ENCODE data around the gene IL17A. TPM values are rescaled to one million over a fixed set of nuclear protein-coding genes. Genes with fewer than 3 reads are reported as not detected.

IL17A gene
- total RNA-seq, 1 donor from 2014 or later = not detected

- intact Hi-C loops (cut with DNase I) = no loop called here
- DNase-seq (ENCODE audit: missing footprints) (no peak), ATAC-seq (no peak)
Observed at GRCh38 chr6:52201493-52201892, 15.3 kb downstream of the IL17A start.

DNA sequence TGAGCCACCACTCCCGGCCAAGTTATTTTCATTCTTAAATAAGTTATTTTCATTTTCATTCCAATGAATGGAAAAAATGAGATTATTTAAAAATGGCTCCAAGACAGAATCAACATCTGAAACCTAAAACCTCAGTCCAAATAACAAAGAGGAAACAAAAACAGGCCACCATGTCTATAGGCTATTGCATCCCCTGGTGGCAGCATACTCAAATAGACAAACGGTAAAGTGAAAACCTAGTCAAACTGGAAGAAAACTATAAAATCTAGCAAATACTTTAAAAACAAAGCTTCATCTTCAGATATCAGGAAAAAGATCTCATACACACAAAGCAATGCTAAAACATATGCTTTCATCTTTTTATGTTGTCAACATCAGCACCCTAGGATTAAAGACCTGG lies 20.9 kb downstream of the IL17A start:
- intact Hi-C loops (cut with DNase I) = no loop called here
- DNase-seq (ENCODE audit: missing footprints) (no peak), ATAC-seq (no peak)

GRCh38 chr6:52208612-52209011 lies 22.4 kb downstream of the IL17A start:
- DNase-seq (ENCODE audit: missing footprints) (no peak), ATAC-seq (no peak)
- intact Hi-C loops (cut with DNase I) = no loop called here

GRCh38 chr6:52209770-52210169 lies 23.6 kb downstream of the IL17A start:
- intact Hi-C loops (cut with DNase I) = no loop called here
- DNase-seq (ENCODE audit: missing footprints) (no peak), ATAC-seq (no peak)

DNA sequence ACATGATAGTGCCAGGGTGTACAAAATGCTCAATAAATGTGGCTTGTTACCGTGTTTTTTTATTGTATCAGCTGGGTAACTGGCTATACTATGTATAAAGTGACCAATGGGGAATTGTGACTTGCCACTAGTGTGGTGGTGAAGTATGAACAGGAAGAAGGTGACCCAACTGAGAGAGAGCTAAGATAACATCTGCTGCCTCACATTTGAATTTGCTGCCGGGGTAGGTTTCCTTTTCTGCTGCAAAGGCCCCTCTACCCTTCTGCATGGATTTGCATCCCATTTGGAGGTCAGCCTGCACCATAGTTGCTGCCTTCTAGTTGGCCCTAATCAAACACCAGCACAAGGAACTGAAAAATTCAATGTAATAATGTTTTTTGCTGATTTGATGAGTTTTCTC lies 24.1 kb downstream of the IL17A start:
- intact Hi-C loops (cut with DNase I) = no loop called here
- no peak for ATAC-seq
- DNase-seq (ENCODE audit: missing footprints) = no peak

DNA sequence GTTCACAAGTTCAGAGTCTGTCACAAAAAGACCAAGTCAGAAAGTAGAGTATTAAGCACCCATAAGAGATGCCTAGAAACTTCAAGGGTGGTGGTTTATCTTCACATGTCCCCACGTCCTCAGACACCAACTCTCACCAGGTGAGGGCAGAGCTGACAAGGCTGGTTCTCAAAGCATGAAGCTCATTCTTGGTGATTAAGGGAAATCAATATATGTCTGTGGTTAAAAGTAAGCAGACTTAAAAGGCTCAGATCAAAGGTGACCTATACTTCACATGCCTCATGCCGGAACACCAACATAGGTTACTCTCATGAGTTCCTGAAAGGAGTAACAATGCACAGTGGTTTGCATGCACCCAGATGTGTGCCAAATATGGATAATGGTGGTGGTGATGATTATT lies 27.0 kb downstream of the IL17A start:
- ATAC-seq (no peak), DNase-seq (ENCODE audit: missing footprints) (no peak)
- intact Hi-C loops (cut with DNase I) = no loop called here

GRCh38 chr6:52215787-52216186 lies 29.6 kb downstream of the IL17A start:
- intact Hi-C loops (cut with DNase I) = no loop called here
- DNase-seq (ENCODE audit: missing footprints) (no peak), ATAC-seq (no peak)

DNA sequence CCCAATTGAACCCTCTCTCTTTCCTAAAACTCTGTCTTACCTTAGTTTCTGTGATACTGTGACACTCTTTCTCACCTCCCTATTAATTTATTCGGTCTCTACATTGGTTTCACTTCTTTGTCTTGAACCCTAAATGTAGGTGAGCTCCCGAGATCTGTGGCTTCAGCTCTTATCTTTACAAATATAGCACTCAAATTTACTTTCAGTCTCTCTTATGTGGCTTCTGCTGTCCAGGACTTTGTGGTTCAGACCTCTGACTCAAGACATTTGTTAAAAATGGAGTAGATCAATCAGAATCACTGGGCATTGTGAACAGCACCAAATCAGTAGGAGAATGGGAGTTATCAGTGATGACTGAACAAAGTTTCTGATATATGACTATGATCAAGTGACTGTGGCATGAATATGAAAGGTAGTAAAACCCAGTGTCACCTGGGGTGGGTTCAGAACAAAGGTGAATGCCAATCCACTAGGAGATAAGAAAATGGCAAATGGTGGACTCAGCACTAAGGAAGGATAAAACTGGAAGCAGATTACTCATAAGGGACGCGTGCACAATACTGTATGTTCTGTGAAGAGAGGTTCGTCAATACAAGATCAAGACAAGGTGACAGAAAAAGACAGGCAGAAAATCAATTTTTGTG lies 30.9 kb downstream of the IL17A start:
- no peak for ATAC-seq

DNA sequence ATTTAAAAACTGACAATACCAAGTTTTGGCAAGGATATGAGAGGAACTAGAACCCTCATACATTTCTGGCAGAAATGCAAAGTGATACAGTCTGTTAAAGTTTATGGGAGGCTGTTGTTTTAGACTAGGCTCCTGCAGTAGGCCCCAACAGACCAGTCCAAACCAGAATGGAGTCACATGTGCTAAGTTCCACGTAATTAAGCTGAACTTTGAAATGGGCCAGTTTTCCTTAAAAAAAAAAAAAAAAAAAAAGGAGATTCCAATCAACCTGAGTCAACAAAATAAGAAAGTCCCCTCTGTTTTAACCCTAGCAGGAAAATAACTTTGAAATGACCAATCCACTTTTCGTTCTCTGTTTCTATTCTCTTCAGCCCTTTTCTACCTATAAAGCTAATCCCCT lies 31.6 kb downstream of the IL17A start:
- DNase-seq (ENCODE audit: missing footprints) = no peak
- no peak for ATAC-seq
- intact Hi-C loops (cut with DNase I) = no loop called here

More for the DNA sequence above, 30.9 kb downstream of the IL17A start:
- intact Hi-C loops (cut with DNase I) = no loop called here
- DNase-seq (ENCODE audit: missing footprints) = no peak

DNA sequence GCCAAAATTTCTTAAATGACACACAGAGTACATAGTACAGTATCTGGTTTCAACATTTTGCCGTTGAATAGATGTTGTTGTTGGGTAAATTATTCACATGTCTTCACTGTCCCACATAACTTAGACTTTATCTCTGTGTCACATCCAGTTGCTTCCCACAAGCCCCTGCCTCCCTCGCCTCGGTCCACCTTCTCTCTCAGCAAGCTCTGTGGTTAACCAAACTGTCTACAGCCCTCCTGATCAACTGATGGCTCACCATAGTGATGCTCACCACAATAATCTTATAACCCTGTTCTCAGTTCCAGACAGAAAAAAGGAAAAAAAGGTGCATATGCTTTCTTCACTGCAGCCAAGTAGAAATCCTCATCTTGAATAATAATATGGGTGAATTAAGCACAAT lies 35.1 kb downstream of the IL17A start:
- ATAC-seq = no peak
- intact Hi-C loops (cut with DNase I) = no loop called here
- DNase-seq (ENCODE audit: missing footprints) = no peak

GRCh38 chr6:52227495-52227894 lies 41.3 kb downstream of the IL17A start:
- no peak for DNase-seq (ENCODE audit: missing footprints)
- ATAC-seq = no peak
- intact Hi-C loops (cut with DNase I) = no loop called here

GRCh38 chr6:52230685-52231084 lies 44.5 kb downstream of the IL17A start:
- DNase-seq (ENCODE audit: missing footprints) = no peak
- intact Hi-C loops (cut with DNase I) = loop anchor here (5.0 kb wide), 1 partner anchor 68 kb away; no protein-coding TSS in a partner anchor
- no peak for ATAC-seq

- DNase-seq (ENCODE audit: missing footprints) = no peak
- no peak for ATAC-seq
- intact Hi-C loops (cut with DNase I) = loop anchor here (5.0 kb wide), 1 partner anchor 69 kb away; no protein-coding TSS in a partner anchor
Observed at GRCh38 chr6:52231406-52232127, 45.4 kb downstream of the IL17A start.

DNA sequence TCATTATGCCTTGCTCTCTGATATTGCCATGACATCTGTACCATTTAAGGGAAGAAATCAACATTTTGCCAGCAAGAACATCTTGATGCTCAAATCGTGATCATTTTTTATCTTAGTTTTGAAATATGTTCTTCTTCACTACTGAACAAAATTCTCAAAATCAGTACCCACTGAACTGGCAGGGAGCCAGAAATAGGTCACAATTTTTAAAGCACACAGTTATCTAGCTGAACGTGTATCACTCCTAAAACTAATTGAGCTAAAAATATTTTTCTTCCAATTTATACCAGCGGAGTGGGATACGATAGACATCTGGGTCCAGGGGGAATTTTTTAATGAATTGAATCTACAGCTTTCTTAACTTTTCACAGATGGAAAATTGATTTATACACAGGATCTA lies 46.8 kb downstream of the IL17A start:
- ATAC-seq (no peak), DNase-seq (ENCODE audit: missing footprints) (no peak)
- intact Hi-C loops (cut with DNase I) = loop anchor here (5.0 kb wide), 1 partner anchor 71 kb away; no protein-coding TSS in a partner anchor

GRCh38 chr6:52233975-52234823 lies 48.0 kb downstream of the IL17A start:
- DNase-seq (ENCODE audit: missing footprints) = no peak
- intact Hi-C loops (cut with DNase I) = loop anchor here (5.0 kb wide), 1 partner anchor 72 kb away; no protein-coding TSS in a partner anchor
- ATAC-seq = no peak

Small RNA genes lying within 50 kb of the gene (microRNA-seq; reads per million reads assigned to microRNA genes)
- gene MIR133B = 66.5 reads per million, percentile 47 among the genes with 10 or more reads in this experiment
- gene MIR206 = not detected

Other genes starting within 250 kb of the IL17A start
- gene PKHD1, start 98.8 kb upstream of the IL17A start, total RNA-seq = not detected
- not detected for gene IL17F, start 58.1 kb downstream of the IL17A start, total RNA-seq
- gene MCM3, start 98.4 kb downstream of the IL17A start, total RNA-seq = 21.7 TPM
- 1.9 TPM for gene PAQR8, start 175.8 kb downstream of the IL17A start, total RNA-seq
- 4.8 TPM for gene EFHC1, start 234.0 kb downstream of the IL17A start, total RNA-seq